Small intestine (tissue), 7 donors: ENCODE results near the gene MTCL1. TPM values are rescaled to one million over a fixed set of nuclear protein-coding genes. Genes with fewer than 3 reads are reported as not detected.
A peak's percentile ranks its signal among the peaks of the same experiment; 100 is the strongest.

Experiments
- DNase-seq, 2 donors: peaks; one replicate each; pipeline versions ENCODE4 v3.0.0 to v3.0.0-alpha.2; 2013
- FAIRE-seq: peaks from 2 replicates; lab custom pipeline; 2012; peaks lifted over from hg19 to GRCh38; lab: Jason Lieb, UNC
- H3K27ac ChIP-seq, 3 donors: one replicate each; pipeline ENCODE4 v1.5.1; 2013; ENCODE audit warnings: low read length in 2 of 3, mild to moderate bottlenecking in 2 of 3, control low read depth in 1 of 3, inconsistent platforms in 1 of 3, low read depth in 1 of 3, moderate library complexity in 1 of 3
- H3K27me3 ChIP-seq, 3 donors: one replicate each; pipeline ENCODE4 v1.6.1; 2013; ENCODE audit warnings: low read length in 3 of 3, inconsistent platforms in 1 of 3; ENCODE audit not compliant: control insufficient read depth in 3 of 3, insufficient read depth in 3 of 3
- H3K36me3 ChIP-seq, 3 donors: one replicate each; pipeline ENCODE4 v1.6.1; 2013; ENCODE audit warnings: low read length in 3 of 3, inconsistent platforms in 1 of 3, low read depth in 1 of 3, mild to moderate bottlenecking in 1 of 3, moderate library complexity in 1 of 3; ENCODE audit not compliant: control insufficient read depth in 3 of 3, insufficient read depth in 2 of 3
- H3K4me1 ChIP-seq, 3 donors: one replicate each; pipeline ENCODE4 v1.6.1; 2013; ENCODE audit warnings: low read length in 2 of 3, inconsistent platforms in 1 of 3, low read depth in 1 of 3, mild to moderate bottlenecking in 1 of 3, moderate library complexity in 1 of 3; ENCODE audit not compliant: control insufficient read depth in 3 of 3, insufficient read depth in 2 of 3
- H3K4me3 ChIP-seq, 3 donors: one replicate each; pipeline ENCODE4 v1.5.1; 2013; ENCODE audit warnings: low read length in 3 of 3, control low read depth in 1 of 3, inconsistent platforms in 1 of 3, low read depth in 1 of 3, mild to moderate bottlenecking in 1 of 3, moderate library complexity in 1 of 3
- H3K9me3 ChIP-seq, 2 donors: one replicate each; pipeline ENCODE4 v1.6.1; 2013; ENCODE audit warnings: low read depth in 1 of 2, low read length in 1 of 2; ENCODE audit not compliant: control insufficient read depth in 2 of 2, insufficient read depth in 1 of 2
- WGBS, 3 donors: extraction: QIAGEN DNeasy Blood & Tissue Kit; methylation state at CpG; one replicate each; pipeline ENCODE4 v1.1.7; 2013; 5-methylcytosine and 5-hydroxymethylcytosine counted together
- polyA plus RNA-seq, 4 donors: library from polyadenylated mRNA; stranded (reverse) in 3 of 4; unstranded in 1 of 4; fragments of 200-250 nt in 3 of 4; fragments of 120-200 nt in 1 of 4; gene quantifications; one replicate each; pipeline versions ENCODE4 v1.2.1 to v1.2.3, GENCODE V29; 2013
- donor health status: healthy with polysubstance abuse.
- donor health status: control.
- donor health status: control.
- donor health status: Bipolar disorder and iron deficiency.
- donor health status: healthy.

Gene MTCL1
- polyA plus RNA-seq, 4 donors, result 2.5 to 12.4 (median 6.0) TPM

GRCh38 chr18:8802017-8802672 is 96.8 kb downstream of the MTCL1 start:
- no peaks in the 10 kb centered on the region for H3K27me3 ChIP-seq
- DNase-seq, result peak in 1 of 2 donors; percentile 39
- FAIRE-seq, result no peak
- H3K4me1 ChIP-seq, result peaks cover 2 to 8% (median 4%) of the 10 kb centered on the region in 3 donors
- H3K36me3 ChIP-seq, result peaks cover 0 to 10% (median 0%) of the 10 kb centered on the region in 3 donors
- H3K9me3 ChIP-seq, result no peaks in the 10 kb centered on the region
- WGBS, 3 donors, result 48 to 70% (median 57%) methylated on average over 6 of the region's 6 CpGs
- peak overlapping the region in 2 of 3 donors; percentile 12 to 26 for H3K27ac ChIP-seq
- H3K4me3 ChIP-seq, result no peak overlapping the region

- H3K4me1 ChIP-seq, result peaks cover 2 to 8% (median 4%) of the 10 kb centered on the region in 3 donors
- no peaks in the 10 kb centered on the region for H3K27me3 ChIP-seq
- no peak overlapping the region for H3K27ac ChIP-seq
- H3K4me3 ChIP-seq, result no peak overlapping the region
- H3K9me3 ChIP-seq, result no peaks in the 10 kb centered on the region
- WGBS, 3 donors, result 73 to 81% (median 76%) methylated on average over 8 of the region's 8 CpGs
- peaks cover 0 to 6% (median 0%) of the 10 kb centered on the region in 3 donors for H3K36me3 ChIP-seq
- DNase-seq, result no peak
- no peak for FAIRE-seq
These were observed 97.9 kb downstream of the MTCL1 start for GRCh38 chr18:8803063-8803795.

- 97% methylated on average over 1 of the region's 1 CpG for WGBS, 3 donors
- H3K27ac ChIP-seq, result no peak overlapping the region
- peaks cover 0 to 5% (median 0%) of the 10 kb centered on the region in 3 donors for H3K36me3 ChIP-seq
- H3K9me3 ChIP-seq, result no peaks in the 10 kb centered on the region
- DNase-seq (no peak), FAIRE-seq (no peak)
- H3K4me1 ChIP-seq, result peaks cover 2 to 8% (median 4%) of the 10 kb centered on the region in 3 donors
- H3K4me3 ChIP-seq, result no peak overlapping the region
- H3K27me3 ChIP-seq, result no peaks in the 10 kb centered on the region
These were observed 98.6 kb downstream of the MTCL1 start for GRCh38 chr18:8803957-8804356.

GRCh38 chr18:8805552-8805951 is 100.2 kb downstream of the MTCL1 start:
- peaks cover 2 to 8% (median 4%) of the 10 kb centered on the region in 3 donors for H3K4me1 ChIP-seq
- no peaks in the 10 kb centered on the region for H3K27me3 ChIP-seq
- no peaks in the 10 kb centered on the region for H3K9me3 ChIP-seq
- peaks cover 0 to 7% (median 0%) of the 10 kb centered on the region in 3 donors for H3K36me3 ChIP-seq
- no peak for DNase-seq
- WGBS, 3 donors, result 51 to 79% (median 57%) methylated on average over 4 of the region's 4 CpGs
- H3K27ac ChIP-seq, result no peak overlapping the region
- no peak overlapping the region for H3K4me3 ChIP-seq
- FAIRE-seq, result no peak

- peaks cover 0 to 8% (median 4%) of the 10 kb centered on the region in 3 donors for H3K4me1 ChIP-seq
- no peak overlapping the region for H3K27ac ChIP-seq
- peak in 1 of 2 donors; percentile 37 for DNase-seq
- peaks cover 0 to 7% (median 0%) of the 10 kb centered on the region in 3 donors for H3K36me3 ChIP-seq
- no peaks in the 10 kb centered on the region for H3K9me3 ChIP-seq
- FAIRE-seq, result no peak
- no peak overlapping the region for H3K4me3 ChIP-seq
- WGBS, 3 donors, result 56 to 82% (median 64%) methylated on average over 6 of the region's 6 CpGs
- H3K27me3 ChIP-seq, result no peaks in the 10 kb centered on the region
These were observed 100.9 kb downstream of the MTCL1 start for GRCh38 chr18:8806100-8806797.

GRCh38 chr18:8806798-8807487 is 101.6 kb downstream of the MTCL1 start:
- FAIRE-seq, result no peak
- H3K27me3 ChIP-seq, result no peaks in the 10 kb centered on the region
- H3K36me3 ChIP-seq, result peaks cover 0 to 7% (median 0%) of the 10 kb centered on the region in 3 donors
- H3K27ac ChIP-seq, result no peak overlapping the region
- no peaks in the 10 kb centered on the region for H3K9me3 ChIP-seq
- H3K4me1 ChIP-seq, result peaks cover 0 to 8% (median 4%) of the 10 kb centered on the region in 3 donors
- 93 to 97% (median 96%) methylated on average over 19 of the region's 19 CpGs for WGBS, 3 donors
- no peak overlapping the region for H3K4me3 ChIP-seq
- DNase-seq, result no peak

GRCh38 chr18:8807488-8807805 is 102.1 kb downstream of the MTCL1 start:
- Histone ChIP-seq H3K36me3 (peaks cover 0 to 7% (median 0%) of the 10 kb centered on the region in 3 donors), H3K27ac (no peak overlapping the region), H3K9me3 (no peaks in the 10 kb centered on the region), H3K4me3 (no peak overlapping the region), H3K4me1 (peaks cover 0 to 4% (median 4%) of the 10 kb centered on the region in 3 donors), H3K27me3 (no peaks in the 10 kb centered on the region)
- FAIRE-seq, result no peak
- 56 to 88% (median 81%) methylated on average over 3 of the region's 3 CpGs for WGBS, 3 donors
- no peak for DNase-seq

- H3K36me3 ChIP-seq, result peaks cover 0 to 8% (median 0%) of the 10 kb centered on the region in 3 donors
- H3K4me1 ChIP-seq, result peaks cover 0 to 4% (median 2%) of the 10 kb centered on the region in 3 donors
- WGBS, 3 donors, result 74 to 85% (median 80%) methylated on average over 6 of the region's 6 CpGs
- DNase-seq, result no peak
- H3K9me3 ChIP-seq, result no peaks in the 10 kb centered on the region
- H3K27ac ChIP-seq, result no peak overlapping the region
- H3K27me3 ChIP-seq, result no peaks in the 10 kb centered on the region
- FAIRE-seq, result no peak
- no peak overlapping the region for H3K4me3 ChIP-seq
These were observed 102.6 kb downstream of the MTCL1 start for GRCh38 chr18:8808001-8808400.
